Measurements from ENCODE around the gene RBM20. TPM values are rescaled to one million over a fixed set of nuclear protein-coding genes. Genes with fewer than 3 reads are reported as not detected.

Gene RBM20
- total and polyA plus RNA-seq, 5 donors from 2014 or later, result 0.15 to 0.72 TPM; not detected in 3

GRCh38 chr10:110847374-110847773, 203.2 kb downstream of the RBM20 start:
- DNase-seq (no peak), ATAC-seq (ENCODE audit: low read depth in 2 of 2) (no peak)
- Histone ChIP-seq H3K27me3 (ENCODE audit: control insufficient read depth, insufficient read depth, low read length) (no peaks in the 10 kb centered on the region), H3K9me3 (ENCODE audit: control insufficient read depth in 2 of 2, low read length in 2 of 2) (no peaks in the 10 kb centered on the region), H3K27ac (ENCODE audit: insufficient read depth, low read length, poor library complexity, severe bottlenecking) (no peak overlapping the region), H3K36me3 (ENCODE audit: control insufficient read depth, insufficient read depth, low read length) (no peaks in the 10 kb centered on the region), H3K4me1 (ENCODE audit: control insufficient read depth, insufficient read depth, low read length, poor library complexity, severe bottlenecking) (peaks cover 16% of the 10 kb centered on the region), H3K4me3 (ENCODE audit: low read depth, low read length) (no peak overlapping the region)
- Mint-ChIP-seq H3K4me3 (no peak overlapping the region), H3K9me3 (peaks cover 0 to 4% (median 0%) of the 10 kb centered on the region in 7 donors), H3K4me1 (peaks cover 13 to 61% (median 24%) of the 10 kb centered on the region in 4 donors), H3K36me3 (no peaks in the 10 kb centered on the region), H3K27ac (peak overlapping the region in 1 of 3 donors; percentile 46), H3K27me3 (no peaks in the 10 kb centered on the region)

GRCh38 chr10:110848106-110848505, 204.0 kb downstream of the RBM20 start:
- Histone ChIP-seq H3K36me3 (ENCODE audit: control insufficient read depth, insufficient read depth, low read length) (no peaks in the 10 kb centered on the region), H3K4me1 (ENCODE audit: control insufficient read depth, insufficient read depth, low read length, poor library complexity, severe bottlenecking) (peaks cover 11% of the 10 kb centered on the region), H3K4me3 (ENCODE audit: low read depth, low read length) (no peak overlapping the region), H3K9me3 (ENCODE audit: control insufficient read depth in 2 of 2, low read length in 2 of 2) (no peaks in the 10 kb centered on the region), H3K27ac (ENCODE audit: insufficient read depth, low read length, poor library complexity, severe bottlenecking) (no peak overlapping the region), H3K27me3 (ENCODE audit: control insufficient read depth, insufficient read depth, low read length) (no peaks in the 10 kb centered on the region)
- Mint-ChIP-seq H3K36me3 (no peaks in the 10 kb centered on the region), H3K4me3 (no peak overlapping the region), H3K27me3 (no peaks in the 10 kb centered on the region), H3K9me3 (peaks cover 0 to 4% (median 0%) of the 10 kb centered on the region in 7 donors), H3K27ac (no peak overlapping the region), H3K4me1 (peaks cover 9 to 61% (median 21%) of the 10 kb centered on the region in 4 donors)
- ATAC-seq (ENCODE audit: low read depth in 2 of 2), result no peak
- no peak for DNase-seq

GRCh38 chr10:110850099-110850498, 206.0 kb downstream of the RBM20 start:
- no peak overlapping the region for H3K4me3 Mint-ChIP-seq
- H3K27ac Mint-ChIP-seq, result no peak overlapping the region
- Histone ChIP-seq H3K27ac (ENCODE audit: insufficient read depth, low read length, poor library complexity, severe bottlenecking) (no peak overlapping the region), H3K27me3 (ENCODE audit: control insufficient read depth, insufficient read depth, low read length) (no peaks in the 10 kb centered on the region), H3K36me3 (ENCODE audit: control insufficient read depth, insufficient read depth, low read length) (no peaks in the 10 kb centered on the region), H3K4me1 (ENCODE audit: control insufficient read depth, insufficient read depth, low read length, poor library complexity, severe bottlenecking) (peaks cover 13% of the 10 kb centered on the region), H3K9me3 (ENCODE audit: control insufficient read depth in 2 of 2, low read length in 2 of 2) (no peaks in the 10 kb centered on the region), H3K4me3 (ENCODE audit: low read depth, low read length) (no peak overlapping the region)
- peaks cover 0 to 4% (median 0%) of the 10 kb centered on the region in 7 donors for H3K9me3 Mint-ChIP-seq
- H3K4me1 Mint-ChIP-seq, result peaks cover 16 to 61% (median 30%) of the 10 kb centered on the region in 4 donors
- no peaks in the 10 kb centered on the region for H3K27me3 Mint-ChIP-seq
- H3K36me3 Mint-ChIP-seq, result no peaks in the 10 kb centered on the region
- ATAC-seq (ENCODE audit: low read depth in 2 of 2) (no peak), DNase-seq (no peak)

GRCh38 chr10:110851020-110851612, 207.0 kb downstream of the RBM20 start:
- peaks cover 13% of the 10 kb centered on the region for H3K4me1 ChIP-seq (ENCODE audit: control insufficient read depth, insufficient read depth, low read length, poor library complexity, severe bottlenecking)
- H3K4me3 Mint-ChIP-seq, result no peak overlapping the region
- H3K27ac ChIP-seq (ENCODE audit: insufficient read depth, low read length, poor library complexity, severe bottlenecking), result no peak overlapping the region
- H3K36me3 ChIP-seq (ENCODE audit: control insufficient read depth, insufficient read depth, low read length), result no peaks in the 10 kb centered on the region
- H3K27me3 Mint-ChIP-seq, result no peaks in the 10 kb centered on the region
- H3K27ac Mint-ChIP-seq, result no peak overlapping the region
- ATAC-seq (ENCODE audit: low read depth in 2 of 2) (no peak), DNase-seq (no peak)
- peaks cover 0 to 4% (median 0%) of the 10 kb centered on the region in 7 donors for H3K9me3 Mint-ChIP-seq
- H3K27me3 ChIP-seq (ENCODE audit: control insufficient read depth, insufficient read depth, low read length), result no peaks in the 10 kb centered on the region
- no peaks in the 10 kb centered on the region for H3K36me3 Mint-ChIP-seq
- H3K9me3 ChIP-seq (ENCODE audit: control insufficient read depth in 2 of 2, low read length in 2 of 2), result no peaks in the 10 kb centered on the region
- H3K4me1 Mint-ChIP-seq, result peaks cover 21 to 61% (median 31%) of the 10 kb centered on the region in 4 donors
- no peak overlapping the region for H3K4me3 ChIP-seq (ENCODE audit: low read depth, low read length)

GRCh38 chr10:110852255-110852896, 208.2 kb downstream of the RBM20 start:
- H3K27ac Mint-ChIP-seq, result peak overlapping the region; percentile 28 to 78 (median 42)
- H3K4me1 Mint-ChIP-seq, result peaks cover 21 to 54% (median 29%) of the 10 kb centered on the region in 4 donors
- Histone ChIP-seq H3K27ac (ENCODE audit: insufficient read depth, low read length, poor library complexity, severe bottlenecking) (no peak overlapping the region), H3K4me3 (ENCODE audit: low read depth, low read length) (no peak overlapping the region), H3K27me3 (ENCODE audit: control insufficient read depth, insufficient read depth, low read length) (no peaks in the 10 kb centered on the region), H3K36me3 (ENCODE audit: control insufficient read depth, insufficient read depth, low read length) (no peaks in the 10 kb centered on the region), H3K4me1 (ENCODE audit: control insufficient read depth, insufficient read depth, low read length, poor library complexity, severe bottlenecking) (peaks cover 17% of the 10 kb centered on the region), H3K9me3 (ENCODE audit: control insufficient read depth in 2 of 2, low read length in 2 of 2) (no peaks in the 10 kb centered on the region)
- peak in 1 of 2 donors; percentile 28 for ATAC-seq (ENCODE audit: low read depth in 2 of 2)
- H3K27me3 Mint-ChIP-seq, result no peaks in the 10 kb centered on the region
- DNase-seq, result no peak
- H3K9me3 Mint-ChIP-seq, result peaks cover 0 to 4% (median 0%) of the 10 kb centered on the region in 7 donors
- H3K4me3 Mint-ChIP-seq, result no peak overlapping the region
- H3K36me3 Mint-ChIP-seq, result no peaks in the 10 kb centered on the region

GRCh38 chr10:110852947-110853346, 208.8 kb downstream of the RBM20 start:
- Histone ChIP-seq H3K4me3 (ENCODE audit: low read depth, low read length) (no peak overlapping the region), H3K27ac (ENCODE audit: insufficient read depth, low read length, poor library complexity, severe bottlenecking) (no peak overlapping the region), H3K4me1 (ENCODE audit: control insufficient read depth, insufficient read depth, low read length, poor library complexity, severe bottlenecking) (peaks cover 22% of the 10 kb centered on the region), H3K9me3 (ENCODE audit: control insufficient read depth in 2 of 2, low read length in 2 of 2) (no peaks in the 10 kb centered on the region), H3K36me3 (ENCODE audit: control insufficient read depth, insufficient read depth, low read length) (no peaks in the 10 kb centered on the region), H3K27me3 (ENCODE audit: control insufficient read depth, insufficient read depth, low read length) (no peaks in the 10 kb centered on the region)
- DNase-seq (no peak), ATAC-seq (ENCODE audit: low read depth in 2 of 2) (no peak)
- Mint-ChIP-seq H3K4me1 (peaks cover 21 to 57% (median 32%) of the 10 kb centered on the region in 4 donors), H3K27me3 (no peaks in the 10 kb centered on the region), H3K9me3 (peaks cover 0 to 4% (median 0%) of the 10 kb centered on the region in 7 donors), H3K36me3 (no peaks in the 10 kb centered on the region), H3K4me3 (no peak overlapping the region), H3K27ac (peak overlapping the region in 2 of 3 donors; percentile 28 to 42)

GRCh38 chr10:110853921-110854605, 209.9 kb downstream of the RBM20 start:
- Histone ChIP-seq H3K4me3 (ENCODE audit: low read depth, low read length) (no peak overlapping the region), H3K27ac (ENCODE audit: insufficient read depth, low read length, poor library complexity, severe bottlenecking) (no peak overlapping the region), H3K27me3 (ENCODE audit: control insufficient read depth, insufficient read depth, low read length) (no peaks in the 10 kb centered on the region), H3K4me1 (ENCODE audit: control insufficient read depth, insufficient read depth, low read length, poor library complexity, severe bottlenecking) (peaks cover 34% of the 10 kb centered on the region), H3K36me3 (ENCODE audit: control insufficient read depth, insufficient read depth, low read length) (no peaks in the 10 kb centered on the region), H3K9me3 (ENCODE audit: control insufficient read depth in 2 of 2, low read length in 2 of 2) (no peaks in the 10 kb centered on the region)
- peak overlapping the region; percentile 28 to 74 (median 65) for H3K27ac Mint-ChIP-seq
- H3K4me3 Mint-ChIP-seq, result peak overlapping the region in 2 of 4 donors; percentile 12 to 22
- H3K9me3 Mint-ChIP-seq, result no peaks in the 10 kb centered on the region
- no peaks in the 10 kb centered on the region for H3K27me3 Mint-ChIP-seq
- ATAC-seq (ENCODE audit: low read depth in 2 of 2), result no peak
- DNase-seq, result no peak
- H3K4me1 Mint-ChIP-seq, result peaks cover 27 to 68% (median 39%) of the 10 kb centered on the region in 4 donors
- H3K36me3 Mint-ChIP-seq, result no peaks in the 10 kb centered on the region

Measured in CD4-positive, CD25-positive, alpha-beta regulatory T cell (primary cell).